Measurements from ENCODE around the gene GPRIN2.

The GPRIN2 gene

DNA sequence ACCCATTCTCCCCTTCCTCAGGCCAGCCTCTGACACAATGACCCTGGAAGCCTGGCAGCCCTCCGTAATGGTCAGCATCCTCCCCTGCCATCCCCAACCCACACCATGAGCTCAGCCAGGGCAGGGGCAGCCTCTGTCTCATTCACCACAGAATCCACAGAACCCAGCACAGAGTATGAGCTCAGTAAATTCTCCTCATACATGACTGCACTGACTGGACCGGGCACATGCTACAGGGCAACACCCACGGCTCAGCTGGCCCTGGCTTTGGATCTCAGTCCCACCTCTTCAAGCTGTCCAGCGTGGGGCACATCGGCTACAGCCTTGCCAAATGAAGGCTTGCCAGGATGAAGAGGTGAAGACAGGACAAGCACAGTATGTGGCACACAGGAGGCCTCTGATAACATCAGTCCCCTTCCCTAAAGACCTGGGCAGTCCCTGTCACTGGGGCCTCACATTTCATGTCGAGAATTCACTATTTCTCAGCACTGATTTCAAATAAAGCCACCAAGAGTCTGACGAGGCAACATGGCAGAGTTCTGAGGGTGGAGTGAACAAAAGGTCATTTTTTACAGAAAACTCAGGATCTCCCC lies 7.9 kb downstream of the GPRIN2 start:
- no peak overlapping the region for H3K27ac Mint-ChIP-seq
- no peaks in the 10 kb centered on the region for H3K9me3 Mint-ChIP-seq
- no peak for ATAC-seq (replicated peaks)
- no peak for DNase-seq
- peaks cover 0 to 16% of the 10 kb centered on the region in 2 donors for H3K27me3 Mint-ChIP-seq
- H3K4me3 Mint-ChIP-seq, result no peak overlapping the region
- no peaks in the 10 kb centered on the region for H3K36me3 Mint-ChIP-seq
- no peaks in the 10 kb centered on the region for H3K4me1 Mint-ChIP-seq

DNA sequence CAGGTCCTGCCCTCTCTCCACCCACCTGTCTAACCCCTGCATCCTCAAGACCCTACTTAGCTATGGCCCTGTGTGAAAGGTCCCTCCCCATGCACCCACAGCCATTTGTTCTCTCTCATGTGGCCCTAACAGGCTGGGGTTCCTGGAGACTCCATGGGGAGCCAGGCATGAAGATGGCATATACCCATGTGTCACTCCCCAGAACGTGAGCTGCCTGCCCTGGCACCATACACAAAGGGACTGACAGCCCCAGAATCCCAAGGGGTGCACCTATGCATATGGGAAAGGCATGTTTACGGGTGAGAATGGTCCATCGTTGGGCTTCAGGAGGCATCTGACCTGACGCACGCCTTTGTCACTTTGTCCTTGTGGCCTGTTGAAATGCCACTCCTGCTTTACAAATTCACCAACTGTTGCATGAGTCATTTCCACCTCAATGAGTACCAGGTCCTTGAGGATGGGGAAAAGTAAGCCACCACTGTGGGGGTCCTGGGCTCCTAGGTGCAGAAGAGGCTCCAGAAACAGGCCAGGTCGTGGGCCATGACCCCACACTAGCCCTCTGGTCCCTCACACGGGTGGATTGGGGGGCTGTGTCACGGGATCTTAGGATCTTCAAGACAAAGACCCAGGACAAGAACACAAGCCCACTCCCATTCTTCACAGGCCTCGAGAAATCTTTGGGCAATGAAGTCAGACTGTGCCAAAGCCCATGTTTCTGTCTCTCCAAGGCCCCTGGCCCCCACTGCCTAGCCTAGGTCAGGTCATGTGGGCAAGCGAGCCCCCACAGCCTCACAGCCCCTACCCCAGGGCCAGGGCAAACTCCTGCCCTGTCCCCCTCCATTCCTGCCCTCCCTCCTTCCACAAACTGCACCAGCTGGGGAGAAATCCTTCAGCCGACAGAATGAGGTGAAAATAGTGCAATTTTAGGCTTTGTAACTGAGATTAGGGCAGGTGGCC lies 8.6 kb downstream of the GPRIN2 start:
- ATAC-seq (replicated peaks), result no peak
- no peak for DNase-seq

DNA sequence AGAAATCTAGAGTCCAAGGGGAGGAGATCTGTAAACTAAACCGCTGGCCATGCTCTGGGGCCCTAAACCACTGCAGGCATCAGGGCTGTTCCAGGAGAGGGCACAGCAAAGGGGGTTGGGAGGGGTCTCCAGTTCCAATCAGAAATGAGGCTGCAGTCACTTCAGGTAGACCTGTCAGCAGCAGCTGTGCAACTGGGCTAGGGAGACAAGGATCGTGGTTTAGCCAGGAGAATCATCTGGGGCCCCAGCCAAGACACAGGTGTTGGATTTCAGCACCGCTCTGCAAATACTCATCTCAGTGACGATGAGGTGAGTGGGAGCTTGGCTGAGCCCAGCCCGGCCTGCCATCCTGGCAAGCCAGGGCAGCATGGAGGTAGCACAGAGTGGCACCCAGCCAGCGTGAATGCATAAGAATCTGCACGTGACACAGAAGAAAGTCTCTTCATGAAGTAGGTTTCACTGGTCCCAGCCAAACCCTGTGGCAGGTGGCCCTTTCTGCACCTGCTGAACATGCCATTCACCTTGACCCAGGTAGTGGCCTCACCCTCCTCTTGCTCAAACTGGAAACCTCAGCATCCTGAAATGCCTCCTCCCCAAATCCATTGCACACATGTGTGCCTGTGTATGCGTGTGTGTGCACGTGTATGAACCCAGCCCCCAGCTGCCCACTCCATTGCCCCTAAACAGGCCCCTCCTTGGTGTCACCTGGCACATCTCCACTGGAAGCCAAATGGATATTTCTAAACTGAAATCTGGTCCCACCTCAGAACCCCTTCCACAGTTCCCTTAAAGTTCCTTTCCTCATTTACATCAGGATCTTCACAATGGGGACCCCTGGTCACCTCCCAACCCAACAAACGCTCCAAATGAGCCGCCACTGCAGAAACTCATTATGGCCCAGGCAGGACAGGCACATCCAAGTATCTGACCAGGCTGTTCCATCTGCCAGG lies 9.6 kb downstream of the GPRIN2 start:
- no peaks in the 10 kb centered on the region for H3K9me3 Mint-ChIP-seq
- no peaks in the 10 kb centered on the region for H3K4me1 Mint-ChIP-seq
- H3K4me3 Mint-ChIP-seq, result no peak overlapping the region
- no peak overlapping the region for H3K27ac Mint-ChIP-seq
- no peaks in the 10 kb centered on the region for H3K36me3 Mint-ChIP-seq
- H3K27me3 Mint-ChIP-seq, result peaks cover 10 to 31% of the 10 kb centered on the region in 2 donors
- ATAC-seq (replicated peaks) (no peak), DNase-seq (no peak)

More for the DNA sequence above, 8.6 kb downstream of the GPRIN2 start:
- peaks cover 5 to 22% of the 10 kb centered on the region in 2 donors for H3K27me3 Mint-ChIP-seq
- H3K9me3 Mint-ChIP-seq, result no peaks in the 10 kb centered on the region
- H3K27ac Mint-ChIP-seq, result no peak overlapping the region
- H3K36me3 Mint-ChIP-seq, result no peaks in the 10 kb centered on the region
- H3K4me1 Mint-ChIP-seq, result no peaks in the 10 kb centered on the region
- no peak overlapping the region for H3K4me3 Mint-ChIP-seq

DNA sequence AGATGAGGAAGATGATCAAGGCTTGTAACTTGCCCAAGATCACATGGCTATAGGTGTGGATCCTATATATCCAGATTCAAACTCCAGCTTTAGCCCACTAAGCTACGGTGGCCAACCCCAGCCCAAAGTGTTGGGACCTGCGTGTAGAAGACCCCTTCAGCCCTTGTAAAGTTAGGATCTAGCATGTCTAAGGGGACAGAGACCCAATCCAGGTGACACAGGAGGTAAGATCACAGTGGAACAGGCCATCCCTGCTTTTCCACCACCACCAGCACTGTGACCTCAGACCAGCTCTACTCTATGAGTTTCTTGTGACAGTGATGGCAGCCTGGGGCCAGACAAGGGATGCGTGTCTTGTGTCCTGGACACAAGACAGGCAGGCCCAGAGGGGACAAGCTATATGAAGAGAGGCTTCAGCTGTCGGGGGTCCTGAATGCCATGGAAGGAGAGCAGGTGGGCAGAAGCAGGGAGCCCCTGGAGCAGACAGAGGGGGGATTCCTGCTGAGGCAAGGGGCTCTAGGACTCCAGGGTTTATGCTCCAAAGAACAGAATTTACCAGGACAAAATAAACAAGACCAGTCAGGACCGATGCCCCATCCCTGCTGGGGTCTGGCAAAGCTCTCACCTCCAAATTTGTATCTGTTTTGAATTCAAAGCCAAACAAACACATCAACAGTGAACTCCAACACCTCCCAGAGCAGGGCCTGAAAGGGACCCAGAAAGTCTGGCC lies 10.4 kb downstream of the GPRIN2 start:
- peaks cover 10 to 33% of the 10 kb centered on the region in 2 donors for H3K27me3 Mint-ChIP-seq
- H3K27ac Mint-ChIP-seq, result no peak overlapping the region
- H3K36me3 Mint-ChIP-seq, result no peaks in the 10 kb centered on the region
- no peaks in the 10 kb centered on the region for H3K9me3 Mint-ChIP-seq
- ATAC-seq (replicated peaks) (no peak), DNase-seq (no peak)
- no peaks in the 10 kb centered on the region for H3K4me1 Mint-ChIP-seq
- no peak overlapping the region for H3K4me3 Mint-ChIP-seq

DNA sequence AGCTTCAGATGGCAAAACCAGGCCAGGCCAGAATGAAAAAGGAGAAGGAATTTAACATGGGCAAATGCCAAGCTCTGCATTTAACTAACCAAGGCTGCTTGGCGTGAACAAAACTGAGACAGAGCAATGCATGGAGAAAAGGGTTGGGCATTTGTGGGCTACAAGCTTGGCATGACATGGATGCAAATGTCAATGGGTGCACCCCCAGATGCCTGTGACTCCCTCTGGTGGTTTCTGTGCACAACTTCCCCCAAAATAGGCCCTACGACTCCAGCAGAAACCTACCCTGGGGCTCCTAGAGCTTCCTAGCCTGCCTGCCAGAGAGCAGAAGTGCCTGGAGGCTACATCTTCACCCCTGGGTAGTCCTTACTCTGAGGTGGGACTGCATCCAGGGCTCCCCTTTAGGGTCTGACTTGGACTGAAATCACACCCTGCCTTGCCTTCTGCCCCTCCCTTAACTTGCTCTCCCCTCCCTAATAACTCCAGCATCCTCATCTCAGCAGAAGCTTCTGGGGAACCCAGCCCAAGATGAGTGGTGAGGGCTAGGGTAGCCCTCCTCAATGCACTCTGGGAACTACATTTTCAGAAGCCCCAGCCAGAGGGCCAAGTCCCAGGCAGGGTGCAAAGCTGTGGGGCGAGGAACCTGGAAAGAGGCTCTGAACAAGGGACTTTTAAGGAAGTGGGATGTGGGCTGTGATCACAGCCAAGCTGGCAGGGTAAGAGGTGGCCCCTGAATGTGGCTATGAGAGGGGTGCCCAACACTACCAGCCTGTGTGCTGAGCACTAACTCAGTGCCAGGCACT lies 11.3 kb downstream of the GPRIN2 start:
- DNase-seq (no peak), ATAC-seq (replicated peaks) (peak in 1 of 2 donors; percentile 36)
- Mint-ChIP-seq H3K36me3 (no peaks in the 10 kb centered on the region), H3K4me1 (peaks cover 0 to 5% of the 10 kb centered on the region in 2 donors), H3K27ac (no peak overlapping the region), H3K9me3 (no peaks in the 10 kb centered on the region), H3K4me3 (no peak overlapping the region), H3K27me3 (peaks cover 18 to 41% of the 10 kb centered on the region in 2 donors)

DNA sequence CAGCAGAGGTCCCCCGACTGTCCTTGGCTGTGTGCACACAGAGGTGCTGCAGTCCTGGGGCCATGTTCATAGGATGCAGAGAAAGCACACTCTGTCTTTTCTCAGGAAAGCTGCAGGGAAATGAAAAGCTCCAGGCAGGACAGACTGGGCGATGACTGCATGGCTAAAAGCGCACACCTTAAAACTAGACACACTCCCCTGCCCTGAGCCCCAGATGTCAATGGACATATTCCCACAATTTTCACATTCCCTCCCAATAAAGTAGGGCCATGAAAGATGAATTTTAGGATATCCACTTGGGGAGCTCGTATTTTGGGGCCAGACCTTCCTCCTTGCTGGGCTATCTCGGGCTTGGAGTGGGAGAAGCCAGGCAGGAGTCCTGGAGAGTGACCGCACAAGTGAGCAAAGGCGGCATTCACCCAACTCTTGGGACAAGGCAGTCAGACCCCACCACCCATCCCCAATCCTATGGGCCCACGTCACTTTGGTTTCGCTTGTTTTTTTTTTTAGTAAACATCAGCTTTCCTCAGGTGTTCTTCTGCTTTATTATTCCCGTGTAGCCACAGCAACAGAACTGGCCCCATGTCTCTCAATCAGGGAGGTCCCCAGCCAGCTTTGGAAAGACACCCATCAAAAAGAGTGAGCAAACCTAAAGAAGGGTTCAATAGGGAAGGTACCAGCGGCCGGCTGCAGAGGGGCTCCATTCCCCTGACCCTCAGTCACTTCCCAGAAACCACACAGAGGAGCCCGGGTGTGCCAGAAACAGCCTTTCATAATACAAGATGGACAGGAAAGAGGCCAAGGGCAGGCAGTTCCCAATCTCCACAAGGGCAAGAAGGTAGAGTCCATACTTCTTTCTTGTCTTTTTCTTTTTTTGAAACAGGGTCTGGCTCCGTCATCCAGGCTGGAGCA lies 12.7 kb downstream of the GPRIN2 start:
- no peak for ATAC-seq (replicated peaks)
- no peaks in the 10 kb centered on the region for H3K9me3 Mint-ChIP-seq
- DNase-seq, result no peak

DNA sequence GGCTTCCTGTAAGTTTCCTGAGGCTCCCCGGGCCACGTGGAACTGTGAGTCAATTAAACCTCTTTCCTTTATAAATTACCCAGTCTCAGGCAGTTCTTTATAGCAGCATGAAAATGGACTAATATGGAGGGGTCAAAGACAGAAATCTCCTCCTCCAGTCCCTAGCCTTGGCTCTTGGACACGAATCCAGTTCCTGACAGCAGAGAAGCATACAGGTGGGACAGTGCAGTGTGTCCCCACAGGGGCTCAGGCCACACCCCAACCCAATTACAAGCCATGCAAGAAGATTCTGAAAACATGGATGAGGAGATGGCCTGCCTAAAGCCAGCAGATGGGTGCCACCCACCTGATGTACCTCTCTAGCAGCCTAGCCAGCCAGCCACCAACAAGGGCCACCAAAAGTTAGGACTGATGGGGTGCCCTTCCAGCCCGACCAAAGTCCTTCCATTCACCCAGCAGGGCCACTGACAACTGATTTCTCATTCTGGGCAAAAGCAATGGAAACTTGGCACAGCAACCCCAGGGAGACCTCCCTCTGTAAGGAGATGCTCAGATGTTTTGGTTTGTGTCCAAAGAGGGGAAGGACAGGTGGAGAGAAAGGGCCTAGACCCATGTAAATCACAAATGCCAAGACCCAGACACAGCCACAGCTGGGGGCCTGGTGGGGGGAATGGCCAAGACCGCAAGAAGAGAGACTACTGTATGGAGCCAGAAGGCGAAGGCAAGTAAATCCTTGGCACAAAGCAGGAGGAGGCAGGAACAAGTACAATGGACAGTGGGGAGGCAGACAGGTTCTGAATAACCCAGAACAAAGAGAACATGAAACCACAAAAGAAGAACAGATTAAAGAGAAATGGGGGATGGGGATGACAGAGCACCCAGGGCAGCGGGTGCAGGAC lies 13.6 kb downstream of the GPRIN2 start:
- Mint-ChIP-seq H3K9me3 (no peaks in the 10 kb centered on the region), H3K27me3 (peaks cover 30 to 51% of the 10 kb centered on the region in 2 donors), H3K27ac (no peak overlapping the region), H3K36me3 (no peaks in the 10 kb centered on the region), H3K4me1 (peaks cover 0 to 5% of the 10 kb centered on the region in 2 donors), H3K4me3 (no peak overlapping the region)
- no peak for DNase-seq
- ATAC-seq (replicated peaks), result no peak

More for the DNA sequence above, 12.7 kb downstream of the GPRIN2 start:
- Mint-ChIP-seq H3K4me1 (peaks cover 0 to 5% of the 10 kb centered on the region in 2 donors), H3K36me3 (no peaks in the 10 kb centered on the region), H3K4me3 (no peak overlapping the region), H3K27me3 (peaks cover 26 to 50% of the 10 kb centered on the region in 2 donors), H3K27ac (no peak overlapping the region)

DNA sequence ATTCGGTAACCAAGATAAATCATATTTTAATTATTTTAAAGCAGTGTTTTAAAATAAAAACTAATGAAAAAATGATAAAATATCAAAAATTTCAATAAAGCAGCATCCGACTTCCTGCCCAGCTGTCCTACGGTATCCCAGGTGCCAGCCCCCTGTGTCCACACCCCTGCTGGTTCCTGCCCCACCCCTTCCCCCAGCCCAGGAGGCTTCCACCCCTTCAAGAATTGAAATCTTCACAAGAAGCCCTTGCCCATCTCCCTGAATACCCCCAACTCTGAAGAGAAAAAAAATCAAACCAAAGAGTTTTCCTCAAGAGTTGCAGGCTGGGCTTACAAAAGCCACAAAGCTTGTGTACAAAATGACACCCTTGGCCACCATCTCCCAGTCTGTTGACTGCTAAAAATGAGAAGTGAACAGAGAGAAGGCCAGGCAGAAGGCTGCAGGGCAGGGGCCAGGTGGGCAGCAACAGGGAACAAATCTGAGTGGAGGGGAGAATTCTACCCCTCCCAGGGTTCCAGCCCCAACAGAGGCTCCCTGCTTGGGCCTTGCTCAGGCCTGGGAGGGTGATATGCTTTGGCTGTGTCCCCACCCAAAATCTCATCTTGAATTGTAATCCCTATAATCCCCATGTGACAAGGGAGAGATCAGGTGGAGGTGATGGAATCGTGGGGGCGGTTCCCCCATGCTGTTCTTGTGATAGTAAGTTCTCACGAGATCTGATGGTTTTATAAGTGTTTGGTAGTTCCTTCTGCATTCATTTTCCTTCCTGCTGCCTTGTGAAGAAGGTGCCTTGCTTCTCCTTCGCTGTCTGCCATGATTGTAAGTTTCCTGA lies 14.5 kb downstream of the GPRIN2 start:
- no peaks in the 10 kb centered on the region for H3K9me3 Mint-ChIP-seq
- DNase-seq, result no peak
- H3K4me1 Mint-ChIP-seq, result peaks cover 0 to 5% of the 10 kb centered on the region in 2 donors
- H3K27me3 Mint-ChIP-seq, result peaks cover 37 to 58% of the 10 kb centered on the region in 2 donors
- no peak for ATAC-seq (replicated peaks)
- no peak overlapping the region for H3K27ac Mint-ChIP-seq
- no peak overlapping the region for H3K4me3 Mint-ChIP-seq
- no peaks in the 10 kb centered on the region for H3K36me3 Mint-ChIP-seq

DNA sequence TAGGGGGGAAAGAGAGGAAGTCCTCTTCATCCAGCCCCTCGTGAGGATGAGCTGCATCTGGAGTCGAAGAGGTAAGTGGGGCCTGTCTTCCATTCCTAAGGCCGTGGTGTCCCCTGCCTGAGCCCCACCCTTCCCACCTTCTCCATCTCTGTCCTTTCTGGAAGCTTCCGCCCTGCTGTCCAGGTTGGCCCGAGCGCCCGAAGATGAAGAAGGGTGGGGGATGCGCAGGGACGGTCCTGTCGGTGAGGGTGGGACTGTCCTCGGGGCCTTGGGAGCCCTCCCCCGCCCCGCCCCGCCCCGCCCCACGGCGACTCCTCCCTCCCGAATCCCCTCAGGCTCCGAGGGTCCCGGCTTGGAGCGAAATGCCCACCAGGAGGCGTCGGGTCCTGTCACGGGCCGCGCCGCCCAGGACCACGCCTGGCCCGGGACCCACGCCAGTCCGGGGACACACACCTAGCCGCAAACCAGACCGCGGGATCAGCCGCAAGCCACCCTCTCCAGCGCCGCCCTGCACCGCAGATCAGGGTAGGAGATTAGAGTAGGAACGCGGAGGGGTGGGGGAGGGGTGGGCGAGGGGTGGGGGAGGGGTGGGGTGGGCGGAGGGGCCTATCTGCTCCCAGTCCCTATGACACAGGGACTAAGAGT lies 15.3 kb downstream of the GPRIN2 start:
- DNase-seq (no peak), ATAC-seq (replicated peaks) (no peak)
- peaks cover 42 to 67% of the 10 kb centered on the region in 2 donors for H3K27me3 Mint-ChIP-seq
- H3K36me3 Mint-ChIP-seq, result no peaks in the 10 kb centered on the region
- H3K9me3 Mint-ChIP-seq, result no peaks in the 10 kb centered on the region
- H3K4me1 Mint-ChIP-seq, result peaks cover 0 to 5% of the 10 kb centered on the region in 2 donors
- peak overlapping the region in 1 of 2 donors; percentile 20 for H3K4me3 Mint-ChIP-seq
- H3K27ac Mint-ChIP-seq, result no peak overlapping the region

DNA sequence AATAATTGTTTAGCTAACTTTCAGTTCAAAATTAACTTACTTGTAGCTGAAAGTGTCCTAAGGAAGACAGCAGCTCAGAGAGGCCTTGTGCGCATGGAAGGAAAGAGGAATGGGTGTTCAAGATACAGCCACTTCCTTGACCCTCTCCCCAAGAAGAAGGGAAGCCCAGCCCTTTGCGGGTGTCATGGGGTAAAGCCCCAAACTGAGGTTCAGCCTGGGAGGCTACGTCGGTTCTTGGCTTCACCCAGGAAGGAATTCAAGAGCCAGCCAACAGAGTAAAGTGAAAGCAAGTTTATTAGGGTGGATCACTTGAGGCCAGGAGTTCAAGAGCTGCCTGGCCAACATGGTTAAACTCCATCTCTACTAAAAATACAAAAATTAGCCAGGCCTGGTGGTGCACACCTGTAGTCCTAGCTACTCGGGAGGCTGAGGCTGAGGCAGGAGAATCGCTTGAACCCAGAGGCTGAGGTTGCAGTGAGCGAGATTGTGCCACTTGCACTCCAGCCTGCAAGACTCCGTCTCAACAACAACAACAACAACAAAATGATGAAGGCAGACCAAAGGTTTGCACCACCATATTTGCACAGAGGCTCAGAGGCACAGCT lies 15.9 kb downstream of the GPRIN2 start:
- no peak for DNase-seq
- Mint-ChIP-seq H3K9me3 (no peaks in the 10 kb centered on the region), H3K4me1 (peaks cover 0 to 5% of the 10 kb centered on the region in 2 donors), H3K36me3 (no peaks in the 10 kb centered on the region), H3K27ac (no peak overlapping the region), H3K27me3 (peaks cover 42 to 68% of the 10 kb centered on the region in 2 donors), H3K4me3 (no peak overlapping the region)
- ATAC-seq (replicated peaks), result no peak
